ENCODE measurements around the gene LIMK1.
"Not testable (repeated sequence)": the region's sequence is repeated elsewhere in the genome, so short reads cannot be mapped to it uniquely, and the experiment has no call there.

LIMK1 gene

DNA sequence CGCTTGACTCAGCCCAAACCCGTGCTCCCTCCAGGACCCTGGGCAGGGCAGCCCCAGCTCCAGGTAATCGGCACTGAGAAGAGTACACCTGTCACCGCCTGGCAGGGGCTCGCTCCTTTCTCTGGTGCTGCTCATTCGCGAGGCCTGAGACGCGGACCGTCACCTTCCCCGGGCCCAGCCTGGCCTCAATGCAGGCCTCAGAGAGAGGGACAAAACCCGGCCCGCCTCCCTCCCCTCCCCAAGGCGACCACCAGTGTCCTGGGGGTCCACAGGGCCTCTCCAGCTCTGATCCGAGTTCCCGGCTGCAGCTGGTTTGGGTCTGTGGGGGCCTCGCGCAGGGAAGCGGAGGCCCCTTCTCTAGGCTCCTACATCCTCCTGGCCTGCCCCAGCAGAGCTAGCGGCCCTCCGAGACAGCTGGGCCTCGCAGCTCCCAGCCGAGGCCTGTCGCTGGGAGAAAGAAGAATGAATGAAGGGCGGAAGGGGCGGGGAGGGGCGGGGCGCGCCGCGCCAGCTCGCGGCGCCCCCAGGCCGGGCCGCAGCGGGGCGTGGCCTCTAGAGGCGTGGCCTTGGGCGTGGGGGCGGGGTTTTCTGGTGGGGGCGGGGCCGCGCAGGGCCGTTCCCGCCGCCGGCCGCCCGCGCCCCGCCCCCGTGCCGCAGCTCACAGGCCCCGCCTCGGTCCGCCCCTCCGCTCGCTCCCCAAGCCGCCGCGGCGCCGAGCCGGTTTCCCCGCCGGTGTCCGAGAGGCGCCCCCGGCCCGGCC, at the start of gene LIMK1:
LIMK1 (plus strand) TSS at position 688 of the 760 bp plus-strand sequence. CDS start 187 bp downstream, outside the sequence.
- peak; percentile 92 for DNase-seq (ENCODE audit: low spot score)

DNA sequence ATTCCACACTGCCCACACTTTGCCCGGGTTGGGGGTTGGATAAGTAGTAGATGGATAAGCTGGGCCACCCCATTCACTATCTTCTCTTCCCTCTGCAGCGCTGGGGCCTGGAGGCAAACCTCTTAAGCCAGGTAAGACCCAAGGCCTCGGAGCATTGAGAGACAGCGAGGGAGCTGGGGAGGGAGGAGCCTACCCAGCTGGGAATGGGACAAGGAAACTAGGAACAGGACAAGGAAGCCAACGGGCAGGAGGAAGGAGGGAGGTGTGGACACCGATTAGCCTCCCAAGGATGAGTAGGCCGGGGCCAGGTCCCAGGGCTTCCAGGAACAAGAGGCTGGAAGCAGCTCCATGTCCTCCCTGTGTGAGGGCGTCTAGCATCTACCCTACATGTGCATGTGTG, 46.0 kb upstream of the LIMK1 start:
- DNase-seq (ENCODE audit: low spot score): no peak

DNA sequence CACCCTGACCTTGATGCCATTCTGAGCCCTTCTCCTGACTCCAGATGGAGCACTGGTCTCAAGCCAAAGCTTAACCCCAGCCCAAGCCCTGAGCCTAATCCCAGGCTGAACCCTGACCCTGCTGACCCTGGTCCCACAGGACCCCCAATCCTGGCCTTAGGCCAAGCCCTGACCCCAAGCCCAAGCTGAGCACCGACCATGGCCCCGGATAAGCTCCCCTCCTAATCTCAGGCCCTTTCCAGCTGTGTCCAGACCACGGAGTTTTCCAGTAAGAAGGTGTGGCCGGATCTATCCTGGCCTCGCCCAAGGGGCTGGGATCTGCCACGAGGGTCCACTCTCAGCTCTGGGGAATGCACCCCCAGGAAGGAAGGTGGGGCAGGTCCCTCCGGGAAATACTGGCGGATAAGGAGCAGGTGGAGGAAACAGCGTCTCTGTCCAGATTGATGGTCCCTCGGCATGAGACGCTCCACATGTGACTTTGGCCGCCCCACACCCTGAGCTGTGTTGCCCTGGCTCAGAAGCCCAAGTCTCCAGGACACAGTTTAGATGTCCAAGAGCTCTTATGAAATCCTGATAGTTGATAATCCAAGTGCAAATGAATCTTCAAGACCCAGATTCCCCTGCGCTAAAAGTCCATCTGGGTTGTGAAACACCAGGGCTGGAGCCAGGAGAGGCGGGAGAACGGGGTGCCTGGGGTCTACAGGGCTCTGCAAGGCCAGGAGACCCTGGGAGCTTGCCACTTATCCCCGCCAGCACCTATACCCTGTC, 45.2 kb upstream of the LIMK1 start:
- DNase-seq (ENCODE audit: low spot score): no peak

DNA sequence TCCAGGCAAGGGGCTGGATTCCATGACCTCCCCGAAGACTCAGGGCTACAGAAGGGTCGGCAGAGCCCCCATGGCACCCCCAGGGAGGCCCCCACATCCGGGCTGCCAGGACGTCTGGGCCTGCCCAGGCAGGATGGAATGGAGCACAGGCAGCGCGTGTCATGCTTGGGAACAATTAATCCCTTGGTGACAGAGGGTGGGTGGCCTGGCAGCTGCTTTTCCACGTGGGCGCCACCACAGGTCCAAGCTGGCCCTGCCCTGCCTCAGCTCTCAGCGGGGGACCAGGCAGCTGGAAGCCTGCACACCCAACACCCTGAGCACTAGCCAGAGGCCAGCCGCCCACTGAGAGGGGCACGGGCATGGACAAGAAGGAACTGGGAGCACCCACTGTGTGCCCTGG, 44.3 kb upstream of the LIMK1 start:
- DNase-seq (ENCODE audit: low spot score): no peak

DNA sequence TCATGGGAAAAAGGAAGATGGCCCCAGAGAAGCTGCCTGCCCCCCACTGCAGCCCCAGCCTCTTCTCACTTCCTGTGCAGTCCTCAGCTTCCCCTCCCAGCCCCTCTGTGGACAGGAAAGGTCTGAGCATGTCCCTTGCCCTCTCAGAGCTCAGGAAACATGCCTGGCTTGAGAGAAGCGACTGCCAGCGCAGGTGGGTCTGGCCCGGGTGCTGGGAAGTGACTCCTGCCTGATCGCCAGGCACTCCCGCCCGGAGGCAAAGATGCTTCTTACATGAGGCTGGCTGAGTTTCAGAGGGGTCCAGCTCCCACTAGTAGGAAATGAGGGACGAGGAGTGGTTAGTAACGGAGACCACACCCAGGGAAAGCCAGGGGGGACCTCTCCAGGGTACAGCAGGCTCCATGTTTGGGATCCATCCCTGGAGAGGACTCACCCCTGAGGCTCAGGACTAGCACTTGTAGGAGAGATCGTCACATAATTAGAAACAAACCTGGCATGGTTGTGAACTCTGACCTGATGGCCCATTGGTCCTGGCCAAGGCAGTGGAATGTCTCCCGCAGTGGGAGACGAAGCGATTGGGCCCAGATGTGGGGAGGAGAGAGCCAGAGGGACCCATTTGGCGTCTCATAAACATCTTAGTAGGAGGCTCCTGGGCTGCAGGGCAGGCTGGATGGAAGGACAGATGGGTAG, 43.4 kb upstream of the LIMK1 start:
- DNase-seq (ENCODE audit: low spot score): no peak

- DNase-seq (ENCODE audit: low spot score): no peak
These were observed 42.6 kb upstream of the LIMK1 start for GRCh38 chr7:74040791-74041520.

DNA sequence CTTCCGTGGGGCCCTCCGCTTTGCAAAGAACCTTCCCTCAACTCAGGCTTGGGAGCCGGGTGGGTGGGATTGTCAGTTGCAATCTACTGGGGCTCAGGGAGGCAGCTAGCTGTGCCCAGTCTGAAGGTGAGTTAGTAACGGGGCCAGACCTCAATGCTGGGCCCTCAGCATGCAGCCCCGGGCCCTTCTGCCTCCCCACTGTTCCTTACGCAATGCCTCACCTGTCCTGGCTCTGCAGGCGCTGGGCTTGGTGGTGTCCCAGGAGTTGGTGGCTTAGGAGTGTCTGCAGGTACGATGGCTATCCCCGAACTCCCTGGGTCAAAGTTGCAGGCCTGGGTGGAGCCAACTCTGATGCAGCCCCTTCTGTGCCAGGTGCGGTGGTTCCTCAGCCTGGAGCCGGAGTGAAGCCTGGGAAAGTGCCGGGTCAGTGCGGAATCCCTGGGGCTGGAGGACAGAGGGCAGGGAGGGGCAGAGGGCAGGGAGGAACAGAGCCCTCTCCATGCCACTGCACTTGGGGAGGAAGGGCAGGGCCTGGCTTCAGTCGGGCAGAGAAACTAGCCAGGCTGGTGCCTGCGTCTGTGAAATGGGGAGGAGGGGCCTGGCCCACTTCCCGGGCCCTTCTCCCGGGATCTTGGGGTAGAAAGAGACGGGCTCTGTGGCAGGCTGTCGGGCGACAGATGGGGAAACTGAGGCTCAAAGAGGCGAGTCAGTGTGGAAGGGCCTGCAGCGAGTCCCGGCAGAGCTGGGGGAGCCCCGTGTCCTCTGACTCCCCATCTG, 40.7 kb upstream of the LIMK1 start:
- no peak for DNase-seq (ENCODE audit: low spot score)

- no peak for DNase-seq (ENCODE audit: low spot score)
These were observed 40.1 kb upstream of the LIMK1 start for GRCh38 chr7:74043523-74043951.

DNA sequence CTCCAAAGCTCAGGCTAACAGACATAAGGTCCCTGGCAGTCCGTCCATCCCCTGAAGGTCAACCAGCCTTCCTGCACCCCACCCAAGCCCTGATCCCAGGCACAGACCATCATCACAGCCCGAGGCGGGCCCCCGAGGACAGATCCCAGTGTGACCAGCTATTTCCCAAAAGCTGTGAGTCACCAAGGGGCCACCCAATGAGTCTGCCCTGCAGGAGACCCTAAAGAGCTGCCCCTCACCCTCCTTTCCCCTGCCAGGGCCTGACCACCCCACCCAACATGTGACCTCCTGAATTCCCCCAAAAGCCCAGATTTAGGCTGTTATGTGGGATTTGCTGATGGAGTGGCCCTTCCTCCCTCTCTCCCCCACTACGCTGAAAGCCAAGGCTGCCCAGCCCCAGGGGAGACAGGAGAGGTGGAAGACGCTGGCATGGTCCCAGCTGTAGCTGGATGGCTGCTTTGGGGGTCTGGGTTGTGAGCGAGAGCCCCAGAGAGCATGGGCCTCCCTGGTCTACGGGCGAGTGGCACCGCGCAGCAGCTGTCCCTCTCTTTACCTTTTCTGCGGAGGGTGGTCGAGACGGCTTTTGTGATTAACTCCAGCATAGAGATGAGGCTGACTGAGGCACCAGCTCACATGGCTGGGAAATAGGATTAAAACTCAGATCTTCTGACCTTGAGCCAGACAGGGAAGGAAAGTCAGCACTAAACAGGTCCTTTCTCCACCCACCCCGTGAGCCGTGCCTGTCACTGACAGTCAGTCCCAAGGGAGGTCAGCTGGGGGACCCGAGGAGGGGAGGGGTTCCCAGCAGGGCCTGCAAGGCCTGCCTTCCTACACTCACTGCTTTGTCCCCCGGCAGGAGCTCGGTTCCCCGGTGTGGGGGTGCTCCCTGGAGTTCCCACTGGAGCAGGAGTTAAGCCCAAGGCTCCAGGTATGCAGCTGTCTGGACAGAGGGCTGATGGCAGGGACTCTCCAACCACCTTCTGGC, 38.9 kb upstream of the LIMK1 start:
- no peak for DNase-seq (ENCODE audit: low spot score)

DNA sequence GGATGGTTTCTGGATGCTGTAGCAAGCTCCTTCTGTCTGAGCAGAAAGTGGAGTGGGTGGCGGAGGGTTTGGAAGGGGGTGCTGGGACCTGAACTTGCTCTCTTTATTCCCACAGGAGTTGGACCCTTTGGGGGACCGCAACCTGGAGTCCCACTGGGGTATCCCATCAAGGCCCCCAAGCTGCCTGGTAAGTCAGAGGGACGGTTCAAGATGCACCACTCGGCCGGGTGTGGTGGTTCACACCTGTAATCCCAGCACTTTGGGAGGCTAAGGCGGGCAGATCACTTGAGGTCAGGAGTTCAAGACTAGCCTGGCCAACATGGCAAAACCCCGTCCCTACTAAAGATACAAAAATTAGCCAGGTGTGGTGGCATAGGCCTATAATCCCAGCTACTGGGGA, 37.0 kb upstream of the LIMK1 start:
- not testable (repeated sequence) for DNase-seq (ENCODE audit: low spot score)

DNA sequence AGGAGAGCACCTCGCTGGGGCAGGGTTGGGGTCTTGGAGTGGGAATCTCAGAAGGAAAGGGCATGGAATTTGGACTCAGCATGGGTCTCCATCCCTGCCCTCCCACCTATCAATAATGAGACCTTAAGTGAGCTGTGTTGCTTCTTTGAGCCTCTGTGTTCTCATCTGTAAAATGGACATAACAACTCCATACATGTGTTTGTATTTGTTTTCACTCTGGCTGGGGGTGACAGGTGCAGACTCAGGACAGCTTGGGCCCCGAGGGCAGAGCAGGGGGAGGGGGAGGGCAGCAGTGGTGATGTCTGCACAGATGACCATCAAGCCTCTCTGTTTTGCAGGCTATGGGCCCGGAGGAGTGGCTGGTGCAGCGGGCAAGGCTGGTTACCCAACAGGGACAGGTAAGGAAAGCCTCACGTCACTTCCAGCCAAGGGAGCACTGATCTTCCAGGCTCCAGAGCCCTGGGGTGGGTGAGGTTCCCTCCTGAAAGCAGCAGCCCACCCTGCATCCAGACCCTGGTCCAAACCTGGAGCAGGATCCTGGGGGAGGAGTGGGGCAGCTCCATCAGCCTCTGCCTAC, 35.7 kb upstream of the LIMK1 start:
- DNase-seq (ENCODE audit: low spot score): no peak

GRCh38 chr7:74048999-74049599, 34.5 kb upstream of the LIMK1 start:
- no peak for DNase-seq (ENCODE audit: low spot score)

DNA sequence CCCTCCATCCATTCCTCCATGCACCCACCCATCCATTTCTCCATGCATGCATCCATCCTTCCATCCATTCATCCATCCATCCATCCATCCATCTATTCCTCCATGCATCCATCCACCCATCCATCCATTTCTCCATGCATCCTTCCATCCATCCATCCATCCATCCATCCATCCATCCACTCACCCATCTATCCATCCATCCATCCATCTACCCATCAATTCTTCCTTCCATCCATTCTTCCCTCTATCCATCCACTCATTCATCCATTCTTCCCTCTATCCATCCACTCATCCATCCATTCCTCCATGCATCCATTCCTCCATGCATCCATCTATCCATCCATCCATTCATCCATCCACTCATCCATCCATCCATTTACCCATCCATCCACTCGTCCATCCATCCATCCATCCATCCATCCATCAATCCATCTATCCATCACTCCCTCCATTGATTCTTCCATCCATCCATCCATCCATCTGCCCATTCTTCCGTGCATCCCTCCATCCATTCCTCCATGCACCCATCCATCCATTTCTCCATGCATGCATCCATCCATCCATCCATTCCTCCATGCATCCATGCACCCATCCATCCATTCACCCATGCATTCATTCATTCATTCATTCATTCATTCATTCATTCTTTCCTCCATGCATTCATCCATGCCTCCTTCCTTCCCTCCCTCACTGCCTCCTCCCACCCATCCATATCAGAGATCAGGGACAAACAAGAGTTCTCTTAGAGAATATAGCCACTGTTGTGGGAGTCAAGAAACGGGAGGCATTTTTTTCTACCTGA, 33.4 kb upstream of the LIMK1 start:
- DNase-seq (ENCODE audit: low spot score): no peak

DNA sequence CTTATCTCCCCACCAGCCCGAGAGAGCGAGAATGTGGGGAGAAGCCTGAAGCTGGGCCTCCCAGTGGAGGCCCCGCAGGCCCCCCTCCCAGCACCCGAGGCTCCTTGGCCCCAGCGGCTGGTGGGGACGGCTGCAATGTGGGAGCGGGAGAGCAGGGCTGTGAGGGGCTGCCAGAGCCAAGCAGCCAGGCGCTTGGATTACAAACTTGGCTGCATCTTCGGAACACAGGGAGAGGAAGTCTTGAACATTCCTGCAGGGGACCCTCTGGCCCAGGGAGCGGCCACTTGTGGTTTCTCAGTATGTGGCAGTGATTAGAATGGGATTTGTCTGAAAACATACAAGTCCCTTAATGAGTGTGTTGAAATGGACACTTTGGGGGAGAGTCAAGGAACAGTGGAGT, 32.4 kb upstream of the LIMK1 start:
- no peak for DNase-seq (ENCODE audit: low spot score)

DNA sequence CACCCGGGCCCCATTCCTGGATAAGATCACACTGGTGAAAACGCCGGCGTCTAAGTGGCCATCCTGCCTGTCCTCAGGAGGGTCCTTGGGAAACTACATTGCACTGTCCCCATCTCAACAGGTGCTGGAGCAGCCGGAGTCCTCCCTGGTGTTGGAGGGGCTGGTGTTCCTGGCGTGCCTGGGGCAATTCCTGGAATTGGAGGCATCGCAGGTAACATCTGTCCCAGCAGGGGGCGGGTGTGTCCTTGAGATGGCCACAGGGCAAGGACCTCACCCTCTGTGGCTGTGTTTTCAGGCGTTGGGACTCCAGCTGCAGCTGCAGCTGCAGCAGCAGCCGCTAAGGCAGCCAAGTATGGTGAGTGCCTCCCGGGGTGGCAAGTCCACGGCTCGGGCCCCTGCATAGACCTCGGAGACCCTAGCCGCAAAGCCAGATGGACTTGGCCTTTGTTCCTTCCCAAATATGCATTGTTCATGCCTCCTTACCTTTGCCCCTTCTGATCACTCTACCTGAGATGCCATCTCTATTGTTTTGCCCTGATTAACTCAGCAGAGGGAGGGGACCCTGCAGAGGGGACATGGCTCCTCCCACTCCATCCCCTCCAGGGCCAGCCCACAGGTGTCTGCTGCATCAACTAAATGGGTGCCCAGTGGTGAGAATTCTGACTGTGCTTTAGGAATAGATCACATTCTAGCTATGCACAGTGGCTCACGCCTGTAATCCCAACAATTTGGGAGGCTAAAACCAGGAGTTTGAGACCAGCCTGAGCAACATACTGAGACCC, 31.8 kb upstream of the LIMK1 start:
- peak; percentile 32 for DNase-seq (ENCODE audit: low spot score)

DNA sequence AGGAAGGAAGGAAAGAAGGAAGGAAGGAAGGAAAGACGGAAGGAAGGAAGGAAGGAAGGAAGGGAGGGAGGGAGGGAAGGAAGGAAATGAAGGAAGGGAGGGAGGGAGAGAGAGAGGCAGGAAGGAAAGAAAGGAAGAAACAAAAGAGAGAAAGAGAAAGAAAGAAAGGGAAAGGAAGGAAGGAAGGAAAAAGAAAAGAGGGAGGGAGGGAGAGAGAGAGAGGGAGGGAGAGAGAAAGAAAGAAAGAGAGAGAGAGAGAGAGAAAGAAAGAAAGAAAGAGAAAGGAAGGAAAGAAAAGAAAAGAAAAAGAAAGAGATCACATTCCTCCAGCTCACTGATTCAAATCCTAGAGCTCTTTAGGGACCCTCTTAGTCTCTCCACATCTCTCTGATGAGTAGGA, 31.0 kb upstream of the LIMK1 start:
- DNase-seq (ENCODE audit: low spot score): no peak

DNA sequence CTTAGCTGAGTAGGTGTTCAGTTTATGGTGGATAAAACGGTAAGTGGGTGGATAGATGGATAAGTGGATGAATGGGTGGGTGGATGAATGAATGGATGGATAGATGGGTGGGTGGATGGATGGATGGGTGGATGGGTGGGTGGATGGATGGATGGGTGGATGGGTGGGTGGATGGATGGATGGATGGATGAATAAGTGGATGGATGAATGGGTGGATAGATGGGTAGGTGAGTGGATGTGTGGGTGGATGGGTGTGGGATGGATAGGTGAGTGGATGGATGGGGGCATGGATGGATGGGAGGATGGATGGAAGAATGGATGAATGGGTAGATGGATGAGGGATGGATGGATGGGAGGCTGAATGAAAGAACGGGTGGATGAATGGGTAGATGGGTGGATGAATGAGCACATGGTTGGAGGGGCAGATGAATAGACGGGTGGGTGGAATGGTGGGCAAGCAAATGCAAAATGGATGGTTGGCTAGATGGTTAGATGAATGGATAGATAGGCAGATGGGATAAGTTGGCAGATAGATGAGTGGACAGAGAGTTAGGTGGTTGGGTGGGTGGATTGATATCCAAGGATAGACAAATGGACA, 29.9 kb upstream of the LIMK1 start:
- no peak for DNase-seq (ENCODE audit: low spot score)

All from LoVo (cell line).